A673 (cell line): Measurements from ENCODE around the gene UQCRH. TPM values are rescaled to one million over a fixed set of nuclear protein-coding genes. Genes with fewer than 3 reads are reported as not detected.
A peak's percentile ranks its signal among the peaks of the same experiment; 100 is the strongest.

Experiments used
- BruUV-seq: library from RNA; stranded (reverse); fragments of 400-500 nt; replicated peaks from 2 replicates; lab custom pipeline; 2021; lab: Mats Ljungman, UMichigan
- CTCF ChIA-PET: fragments of 300-600 bp; sonication (Branson Sonifier 250); formaldehyde crosslinking; loops from one replicate; lab custom pipeline; 2022; ENCODE audit warnings: antibody characterized with exemption; lab: Charles Lee
- POLR2A ChIA-PET: fragments of 300-600 bp; sonication (Branson Sonifier 250); formaldehyde crosslinking; loops from one replicate; lab custom pipeline; 2022; ENCODE audit warnings: antibody characterized with exemption; ENCODE audit not compliant: low non-redundant PET; lab: Charles Lee
- DNase-seq: peaks from one replicate; pipeline ENCODE4 v3.0.0-alpha.2; 2015; ENCODE audit warnings: low spot score
- H3K27ac ChIP-seq: fragments of 200-600 bp; sonication (generic); 2 replicates; pipeline ENCODE4 v1.5.1; 2016; ENCODE audit warnings: mixed run types, low read depth, mild to moderate bottlenecking, mixed read lengths, antibody characterized with exemption, low read length; ENCODE audit not compliant: poor library complexity, severe bottlenecking
- H3K27me3 ChIP-seq: fragments of 200-600 bp; sonication (generic); replicated peaks from 2 replicates; pipeline ENCODE4 v1.6.1; 2017; ENCODE audit warnings: mixed run types, low read depth, mild to moderate bottlenecking, mixed read lengths, antibody characterized with exemption, low read length; ENCODE audit not compliant: insufficient read depth, poor library complexity
- H3K36me3 ChIP-seq: fragments of 200-600 bp; sonication (generic); 2 replicates; pipeline ENCODE4 v1.6.1; 2016; ENCODE audit warnings: mixed run types, mild to moderate bottlenecking, mixed read lengths, antibody characterized with exemption, low read length; ENCODE audit not compliant: insufficient read depth, poor library complexity, severe bottlenecking
- H3K4me1 ChIP-seq: fragments of 200-600 bp; sonication (generic); 2 replicates; pipeline ENCODE4 v1.6.1; 2017; ENCODE audit warnings: mixed run types, mild to moderate bottlenecking, mixed read lengths, antibody characterized with exemption, low read length; ENCODE audit not compliant: insufficient read depth, poor library complexity, severe bottlenecking
- H3K4me3 ChIP-seq: fragments of 200-600 bp; sonication (generic); 2 replicates; pipeline ENCODE4 v1.5.1; 2016; ENCODE audit warnings: low read depth, mixed run types, mild to moderate bottlenecking, mixed read lengths, low read length; ENCODE audit not compliant: poor library complexity, severe bottlenecking
- H3K9me3 ChIP-seq: fragments of 200-600 bp; sonication (generic); 2 replicates; pipeline ENCODE4 v1.6.1; 2016; ENCODE audit warnings: mixed run types, low read depth, mild to moderate bottlenecking, mixed read lengths, antibody characterized with exemption, low read length; ENCODE audit not compliant: poor library complexity, severe bottlenecking
- CTCF ChIP-seq: fragments of 300-800, 200-600 bp; sonication (generic); conservative IDR thresholded peaks from 2 replicates; pipeline ENCODE4 v1.5.1; 2017; ENCODE audit warnings: low read depth, mild to moderate bottlenecking, antibody characterized with exemption, low read length, moderate library complexity, mixed read lengths
- EZH2 ChIP-seq: fragments of 200-600 bp; sonication (generic); IDR thresholded peaks from 2 replicates; pipeline ENCODE4 v1.6.1; 2017; ENCODE audit warnings: borderline replicate concordance, low read depth, mild to moderate bottlenecking, mixed read lengths, antibody characterized with exemption, low read length; ENCODE audit not compliant: poor library complexity, severe bottlenecking
- intact Hi-C: fragments of 100-400 bp; cut with micrococcal nuclease; formaldehyde crosslinking; loops from one replicate; pipeline ENCODE4 v1.10.0; 2022; ENCODE audit not compliant: unreplicated experiment
- total RNA-seq: library from RNA; stranded (reverse); gene quantifications from 2 replicates; pipeline ENCODE4 v1.2.3, GENCODE V29; 2021

Gene UQCRH
- total RNA-seq, 1 experiment from 2014 or later: 567 TPM

- Histone ChIP-seq H3K36me3 (peaks cover 45% of the 10 kb centered on the region), H3K27me3 (no peaks in the 10 kb centered on the region), H3K27ac (no peak overlapping the region), H3K4me3 (no peak overlapping the region), H3K9me3 (no peaks in the 10 kb centered on the region), H3K4me1 (no peaks in the 10 kb centered on the region)
- no peak for TF ChIP-seq CTCF
- POLR2A ChIA-PET: no interaction called here
- no TSS peak for BruUV-seq
- intact Hi-C loops: no loop called here
- CTCF ChIA-PET: no interaction called here
- no peak for DNase-seq
Observed at GRCh38 chr1:46295306-46295705, 8.2 kb upstream of the UQCRH start.

GRCh38 chr1:46298387-46298786, 5.1 kb upstream of the UQCRH start:
- Histone ChIP-seq H3K4me3 (no peak overlapping the region), H3K4me1 (peaks cover 5% of the 10 kb centered on the region), H3K27ac (peak overlapping the region; percentile 24), H3K9me3 (no peaks in the 10 kb centered on the region), H3K36me3 (peaks cover 39% of the 10 kb centered on the region), H3K27me3 (no peaks in the 10 kb centered on the region)
- no peak for DNase-seq
- intact Hi-C loops: no loop called here
- TF ChIP-seq CTCF: no peak
- TF ChIP-seq EZH2: no peak
- BruUV-seq: no TSS peak
- ChIA-PET POLR2A (interaction anchor here (0.9 kb wide), 1 partner anchor 12 kb away, joined by 5 read pairs; no protein-coding TSS in a partner anchor), CTCF (no interaction called here)

GRCh38 chr1:46300673-46301405, 2.7 kb upstream of the UQCRH start:
- Histone ChIP-seq H3K36me3 (peaks cover 29% of the 10 kb centered on the region), H3K9me3 (no peaks in the 10 kb centered on the region), H3K4me3 (peak overlapping the region; percentile 62), H3K27me3 (no peaks in the 10 kb centered on the region), H3K27ac (peak overlapping the region; percentile 97), H3K4me1 (peaks cover 16% of the 10 kb centered on the region)
- CTCF ChIA-PET: no interaction called here
- POLR2A ChIA-PET: interaction anchor here (0.5 kb wide), 1 partner anchor 39 kb away, joined by 5 read pairs; no protein-coding TSS in a partner anchor
- intact Hi-C loops: no loop called here
- TF ChIP-seq EZH2 (no peak), CTCF (no peak)
- no peak for DNase-seq
- BruUV-seq: no TSS peak
